Sigmoid colon (tissue), 3 donors: ENCODE results near the gene PYGM.

ENCODE experiments used
- CTCF ChIP-seq, 4 experiments: fragments of 450-650 bp in 3 of 4; fragments of 200-600 bp in 1 of 4; IDR thresholded peaks; one replicate each; pipeline ENCODE4 v1.5.1; 2016 to 2019; ENCODE audit warnings: antibody characterized with exemption in 4 of 4, mild to moderate bottlenecking in 3 of 4, moderate library complexity in 2 of 4
- POLR2A ChIP-seq, 2 donors: fragments of 450-650 bp; IDR thresholded peaks; one replicate each; pipeline ENCODE4 v1.6.1; 2016; ENCODE audit warnings: antibody characterized with exemption in 2 of 2, mild to moderate bottlenecking in 2 of 2, moderate library complexity in 2 of 2

GRCh38 chr11:64714666-64715065 lies 45.1 kb downstream of the PYGM start:
- TF ChIP-seq CTCF (IDR thresholded peaks at IDR 0.05) (no peak), POLR2A (IDR thresholded peaks at IDR 0.05) (no peak)
